Osteocyte (in vitro differentiated cells): ENCODE measurements around the gene MICALL1. TPM values are rescaled to one million over a fixed set of nuclear protein-coding genes. Genes with fewer than 3 reads are reported as not detected.

Experiments
- DNase-seq: peaks from one replicate; pipeline ENCODE4 v3.0.0; 2021; ENCODE audit warnings: mixed read lengths; ENCODE audit not compliant: unreplicated experiment; ENCODE audit errors: extremely low spot score
- H3K27ac Mint-ChIP-seq: one replicate; pipeline ENCODE4 v1.8.0; 2021; ENCODE audit warnings: mild to moderate bottlenecking, mixed read lengths; ENCODE audit not compliant: unreplicated experiment
- H3K27me3 Mint-ChIP-seq: one replicate; pipeline ENCODE4 v1.8.0; 2021; ENCODE audit warnings: mixed read lengths; ENCODE audit not compliant: unreplicated experiment
- H3K36me3 Mint-ChIP-seq: one replicate; pipeline ENCODE4 v1.8.0; 2021; ENCODE audit warnings: mixed read lengths; ENCODE audit not compliant: unreplicated experiment
- H3K4me1 Mint-ChIP-seq: one replicate; pipeline ENCODE4 v1.8.0; 2021; ENCODE audit warnings: mixed read lengths; ENCODE audit not compliant: unreplicated experiment
- H3K4me3 Mint-ChIP-seq: one replicate; pipeline ENCODE4 v1.8.0; 2021; ENCODE audit warnings: mild to moderate bottlenecking, moderate library complexity, mixed read lengths; ENCODE audit not compliant: unreplicated experiment
- H3K9me3 Mint-ChIP-seq: one replicate; pipeline ENCODE4 v1.8.0; 2021; ENCODE audit warnings: mixed read lengths; ENCODE audit not compliant: unreplicated experiment
- total RNA-seq: library from RNA; stranded (reverse); gene quantifications from 2 replicates; pipeline ENCODE4 v1.2.1, GENCODE V29; 2021
- TF ChIP-seq, protein P1 (sequence below): fragments of 200-600 bp; sonication (generic); IDR thresholded peaks from 2 replicates; pipeline ENCODE4 v1.5.0; 2021; ENCODE audit warnings: antibody characterized with exemption, mild to moderate bottlenecking, moderate library complexity

Gene MICALL1
- total RNA-seq, 1 donor from 2014 or later, result 51.2 TPM

DNA sequence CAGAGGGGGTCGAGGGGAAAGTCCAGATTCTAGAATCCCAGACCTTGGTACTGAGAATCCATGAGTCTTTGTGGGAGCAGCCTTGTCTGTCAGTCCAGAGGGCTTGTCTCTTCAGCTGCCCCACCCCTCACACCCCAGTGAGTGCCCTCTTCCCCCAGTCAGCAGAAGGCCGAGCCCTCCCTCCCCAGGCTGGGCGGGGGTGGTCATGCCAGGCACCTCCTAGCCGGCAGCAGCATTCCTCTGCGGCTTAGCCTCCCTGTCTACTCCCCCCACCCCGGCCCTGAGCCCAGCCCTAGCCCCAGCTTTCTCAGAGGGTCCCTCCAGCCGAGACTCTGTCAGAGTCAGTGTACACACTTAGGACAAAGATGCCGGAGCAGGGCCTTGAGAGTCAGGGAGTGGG is 73.7 kb downstream of the MICALL1 start:
- Mint-ChIP-seq H3K9me3 (no peaks in the 10 kb centered on the region), H3K36me3 (peaks cover 4% of the 10 kb centered on the region), H3K4me3 (no peak overlapping the region), H3K27me3 (no peaks in the 10 kb centered on the region), H3K4me1 (no peaks in the 10 kb centered on the region), H3K27ac (no peak overlapping the region)
- no peak for DNase-seq
- TF ChIP-seq, protein P1, sequence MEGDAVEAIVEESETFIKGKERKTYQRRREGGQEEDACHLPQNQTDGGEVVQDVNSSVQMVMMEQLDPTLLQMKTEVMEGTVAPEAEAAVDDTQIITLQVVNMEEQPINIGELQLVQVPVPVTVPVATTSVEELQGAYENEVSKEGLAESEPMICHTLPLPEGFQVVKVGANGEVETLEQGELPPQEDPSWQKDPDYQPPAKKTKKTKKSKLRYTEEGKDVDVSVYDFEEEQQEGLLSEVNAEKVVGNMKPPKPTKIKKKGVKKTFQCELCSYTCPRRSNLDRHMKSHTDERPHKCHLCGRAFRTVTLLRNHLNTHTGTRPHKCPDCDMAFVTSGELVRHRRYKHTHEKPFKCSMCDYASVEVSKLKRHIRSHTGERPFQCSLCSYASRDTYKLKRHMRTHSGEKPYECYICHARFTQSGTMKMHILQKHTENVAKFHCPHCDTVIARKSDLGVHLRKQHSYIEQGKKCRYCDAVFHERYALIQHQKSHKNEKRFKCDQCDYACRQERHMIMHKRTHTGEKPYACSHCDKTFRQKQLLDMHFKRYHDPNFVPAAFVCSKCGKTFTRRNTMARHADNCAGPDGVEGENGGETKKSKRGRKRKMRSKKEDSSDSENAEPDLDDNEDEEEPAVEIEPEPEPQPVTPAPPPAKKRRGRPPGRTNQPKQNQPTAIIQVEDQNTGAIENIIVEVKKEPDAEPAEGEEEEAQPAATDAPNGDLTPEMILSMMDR, result no peak

DNA sequence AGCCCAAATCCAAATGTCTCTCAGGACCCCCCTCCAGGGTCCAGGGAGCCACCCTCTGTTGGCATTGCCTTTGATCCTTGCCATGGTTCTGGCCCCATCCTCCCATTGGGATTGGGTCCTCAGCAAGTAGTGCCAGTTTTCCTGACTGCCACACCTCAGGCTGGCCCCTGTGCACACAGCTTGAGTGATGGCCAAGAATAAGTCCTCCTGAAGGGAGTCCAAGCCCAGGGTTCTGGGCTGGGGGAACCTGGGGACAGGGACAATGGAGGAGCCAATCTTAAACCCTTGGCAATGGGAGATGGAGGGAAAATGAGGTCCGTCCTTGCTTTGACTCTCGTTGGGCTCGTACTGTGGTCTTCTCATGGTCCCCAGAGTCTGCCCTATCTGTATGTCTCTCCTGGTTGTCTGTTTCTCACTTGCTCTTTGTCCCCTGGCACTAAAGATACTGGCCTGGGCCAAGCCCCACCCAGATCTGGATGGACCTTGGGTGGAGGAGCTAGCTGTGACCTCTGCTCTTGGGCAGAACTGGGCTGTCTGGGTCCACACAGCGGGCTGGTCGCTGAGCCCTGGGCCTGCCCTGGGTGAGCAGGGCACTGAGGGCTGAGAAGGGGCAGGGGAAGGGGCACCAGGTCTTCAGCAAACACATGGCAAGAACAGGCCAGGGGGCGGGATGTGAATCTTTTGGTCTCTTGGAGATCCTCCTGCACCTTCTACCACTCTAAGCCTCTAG is 75.3 kb downstream of the MICALL1 start:
- no peak for DNase-seq
- Mint-ChIP-seq H3K9me3 (no peaks in the 10 kb centered on the region), H3K4me1 (no peaks in the 10 kb centered on the region), H3K27ac (no peak overlapping the region), H3K27me3 (no peaks in the 10 kb centered on the region), H3K36me3 (peaks cover 1% of the 10 kb centered on the region), H3K4me3 (no peak overlapping the region)
- TF ChIP-seq, protein P1, result no peak

DNA sequence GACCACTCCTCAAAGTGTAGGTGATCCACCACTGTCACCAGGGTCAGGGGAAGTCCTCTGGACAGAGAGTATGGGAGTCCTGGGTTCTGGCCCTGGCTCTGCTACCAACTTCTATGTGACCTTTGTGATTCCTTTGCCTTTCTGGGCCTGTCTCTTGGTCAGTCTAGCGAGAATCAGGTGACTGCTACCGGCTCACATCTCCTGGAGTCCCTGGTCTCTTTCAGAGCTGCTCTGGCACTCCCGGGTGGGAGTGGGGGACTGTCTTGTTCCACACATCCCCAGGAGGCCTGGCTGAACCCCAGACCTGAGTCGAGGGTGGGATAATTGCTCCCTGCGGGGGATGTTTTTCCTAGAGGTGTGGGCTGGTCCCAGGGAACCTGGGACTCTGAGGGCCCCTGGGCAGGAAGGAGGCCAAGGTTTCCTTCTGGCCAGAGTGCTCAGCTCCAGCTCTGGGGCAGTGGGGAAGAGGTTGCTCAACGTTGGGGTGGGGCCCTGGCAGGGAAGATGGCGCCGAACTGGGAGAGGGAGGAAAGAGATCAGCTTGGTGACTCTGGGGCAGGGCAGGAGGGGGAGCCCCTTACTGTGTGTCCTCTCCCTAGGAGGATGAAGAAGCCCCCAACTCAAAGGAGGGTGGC is 76.2 kb downstream of the MICALL1 start:
- H3K27me3 Mint-ChIP-seq, result no peaks in the 10 kb centered on the region
- no peak overlapping the region for H3K4me3 Mint-ChIP-seq
- no peak for DNase-seq
- no peak overlapping the region for H3K27ac Mint-ChIP-seq
- no peaks in the 10 kb centered on the region for H3K9me3 Mint-ChIP-seq
- H3K36me3 Mint-ChIP-seq, result peaks cover 1% of the 10 kb centered on the region
- H3K4me1 Mint-ChIP-seq, result no peaks in the 10 kb centered on the region
- TF ChIP-seq, protein P1, result no peak

DNA sequence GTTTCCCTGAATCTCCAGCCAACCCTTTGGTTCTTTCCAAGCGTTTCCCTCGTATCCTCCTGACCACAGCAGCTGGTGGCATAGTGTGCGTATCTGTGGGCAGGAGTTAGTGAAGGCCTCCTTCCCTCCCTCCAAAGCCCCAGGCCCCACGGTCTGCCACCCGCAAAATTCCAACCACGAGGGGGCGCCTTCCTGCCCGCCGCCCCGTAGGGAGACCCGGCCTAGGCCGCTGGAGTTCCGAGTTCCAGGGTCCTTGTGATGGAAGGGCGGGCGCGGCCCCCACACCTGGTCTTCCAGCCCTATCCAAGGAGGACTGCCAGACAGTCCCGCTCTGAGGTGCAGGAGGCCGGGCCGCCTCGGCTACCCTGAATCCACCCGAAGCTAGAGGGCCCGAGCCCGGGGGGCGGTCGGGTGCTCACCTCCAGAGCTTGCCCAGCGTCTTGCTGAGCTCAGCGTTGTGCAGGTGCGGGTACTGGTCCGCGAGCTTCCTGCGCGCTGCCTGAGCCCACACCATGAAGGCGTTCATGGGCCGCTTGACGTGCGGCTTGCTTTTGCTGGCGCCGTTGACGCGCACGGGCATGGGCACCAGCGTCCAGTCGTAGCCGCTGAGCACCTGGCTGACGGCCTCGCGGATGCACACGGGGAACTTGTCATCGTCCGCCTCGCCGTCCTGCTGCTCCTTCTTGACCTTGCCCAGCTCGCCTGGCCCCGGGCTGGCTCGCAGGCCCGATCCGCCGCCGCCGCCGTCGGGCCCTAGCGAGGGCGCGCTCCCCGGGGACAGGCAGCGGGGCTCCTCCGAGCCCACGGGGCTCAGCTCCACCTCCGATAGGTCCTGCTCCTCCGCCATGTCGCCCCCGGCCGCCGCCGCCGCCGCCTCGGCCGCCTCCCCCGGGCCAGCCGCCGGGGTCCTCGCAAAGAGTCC is 77.1 kb downstream of the MICALL1 start:
- Mint-ChIP-seq H3K36me3 (peaks cover under 1% of the 10 kb centered on the region), H3K27ac (no peak overlapping the region)
- DNase-seq, result no peak

More for the DNA sequence above, 77.1 kb downstream of the MICALL1 start:
- no peak overlapping the region for H3K4me3 Mint-ChIP-seq
- H3K9me3 Mint-ChIP-seq, result no peaks in the 10 kb centered on the region
- no peaks in the 10 kb centered on the region for H3K27me3 Mint-ChIP-seq
- TF ChIP-seq, protein P1, result peak; percentile 13
- no peaks in the 10 kb centered on the region for H3K4me1 Mint-ChIP-seq
